HL-60 (cell line): ENCODE measurements around the gene DTNBP1.

ENCODE experiments used
- DNase-seq, 2 experiments: peaks; one replicate each; pipeline ENCODE4 v3.0.0-alpha.2; 2010 to 2020; ENCODE audit warnings: low read depth in 1 of 2, low spot score in 1 of 2
- H3K27ac ChIP-seq: fragments of 250-450 bp; sonication (Bioruptor Pico); replicated peaks from 2 replicates; pipeline ENCODE4 v1.5.1; 2020; ENCODE audit warnings: mild to moderate bottlenecking, moderate library complexity
- H3K27me3 ChIP-seq: fragments of 250-450 bp; sonication (Bioruptor Pico); 2 replicates; pipeline ENCODE4 v1.5.1; 2021; ENCODE audit warnings: mild to moderate bottlenecking, moderate library complexity; ENCODE audit not compliant: insufficient read depth, poor library complexity, severe bottlenecking
- H3K4me3 ChIP-seq: replicated peaks from 2 replicates; pipeline ENCODE4 v1.5.1; 2011; ENCODE audit warnings: mild to moderate bottlenecking, control low read depth, low read length; ENCODE audit not compliant: insufficient read depth
- CTCF ChIP-seq: IDR thresholded peaks from one replicate; pipeline ENCODE4 v1.5.1; 2011; ENCODE audit warnings: low read length, control low read depth, inconsistent platforms; ENCODE audit not compliant: insufficient read depth
- GABPA ChIP-seq: IDR thresholded peaks from 2 replicates; pipeline ENCODE4 v1.6.1; 2012; ENCODE audit warnings: low read depth
- POLR2AphosphoS5 ChIP-seq: IDR thresholded peaks from 2 replicates; pipeline ENCODE4 v1.6.1; 2012; ENCODE audit warnings: low read depth
- SPI1 ChIP-seq: IDR thresholded peaks from 2 replicates; pipeline ENCODE4 v1.6.1; 2012; ENCODE audit warnings: low read depth, mild to moderate bottlenecking, borderline replicate concordance
- TF ChIP-seq, protein P1 (sequence below): IDR thresholded peaks from 2 replicates; pipeline ENCODE4 v1.6.1; 2012; ENCODE audit warnings: low read depth; ENCODE audit not compliant: insufficient replicate concordance

The DTNBP1 gene

GRCh38 chr6:15524861-15525401, 137.9 kb downstream of the DTNBP1 start:
- H3K27ac ChIP-seq: no peak overlapping the region
- no peaks in the 10 kb centered on the region for H3K27me3 ChIP-seq
- H3K4me3 ChIP-seq: no peak overlapping the region
- TF ChIP-seq, protein P1, sequence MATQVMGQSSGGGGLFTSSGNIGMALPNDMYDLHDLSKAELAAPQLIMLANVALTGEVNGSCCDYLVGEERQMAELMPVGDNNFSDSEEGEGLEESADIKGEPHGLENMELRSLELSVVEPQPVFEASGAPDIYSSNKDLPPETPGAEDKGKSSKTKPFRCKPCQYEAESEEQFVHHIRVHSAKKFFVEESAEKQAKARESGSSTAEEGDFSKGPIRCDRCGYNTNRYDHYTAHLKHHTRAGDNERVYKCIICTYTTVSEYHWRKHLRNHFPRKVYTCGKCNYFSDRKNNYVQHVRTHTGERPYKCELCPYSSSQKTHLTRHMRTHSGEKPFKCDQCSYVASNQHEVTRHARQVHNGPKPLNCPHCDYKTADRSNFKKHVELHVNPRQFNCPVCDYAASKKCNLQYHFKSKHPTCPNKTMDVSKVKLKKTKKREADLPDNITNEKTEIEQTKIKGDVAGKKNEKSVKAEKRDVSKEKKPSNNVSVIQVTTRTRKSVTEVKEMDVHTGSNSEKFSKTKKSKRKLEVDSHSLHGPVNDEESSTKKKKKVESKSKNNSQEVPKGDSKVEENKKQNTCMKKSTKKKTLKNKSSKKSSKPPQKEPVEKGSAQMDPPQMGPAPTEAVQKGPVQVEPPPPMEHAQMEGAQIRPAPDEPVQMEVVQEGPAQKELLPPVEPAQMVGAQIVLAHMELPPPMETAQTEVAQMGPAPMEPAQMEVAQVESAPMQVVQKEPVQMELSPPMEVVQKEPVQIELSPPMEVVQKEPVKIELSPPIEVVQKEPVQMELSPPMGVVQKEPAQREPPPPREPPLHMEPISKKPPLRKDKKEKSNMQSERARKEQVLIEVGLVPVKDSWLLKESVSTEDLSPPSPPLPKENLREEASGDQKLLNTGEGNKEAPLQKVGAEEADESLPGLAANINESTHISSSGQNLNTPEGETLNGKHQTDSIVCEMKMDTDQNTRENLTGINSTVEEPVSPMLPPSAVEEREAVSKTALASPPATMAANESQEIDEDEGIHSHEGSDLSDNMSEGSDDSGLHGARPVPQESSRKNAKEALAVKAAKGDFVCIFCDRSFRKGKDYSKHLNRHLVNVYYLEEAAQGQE: no peak
- TF ChIP-seq POLR2AphosphoS5: no peak
- TF ChIP-seq CTCF: no peak
- no peak for TF ChIP-seq GABPA
- TF ChIP-seq SPI1: no peak
- DNase-seq: no peak

- Histone ChIP-seq H3K4me3 (no peak overlapping the region), H3K27ac (no peak overlapping the region), H3K27me3 (no peaks in the 10 kb centered on the region)
- no peak for DNase-seq
- TF ChIP-seq GABPA (no peak), POLR2AphosphoS5 (no peak; the same call in 1 of the 2 replicates), SPI1 (no peak), CTCF (no peak)
- TF ChIP-seq, protein P1: no peak
These were observed 138.9 kb downstream of the DTNBP1 start for GRCh38 chr6:15523679-15524630.

DNA sequence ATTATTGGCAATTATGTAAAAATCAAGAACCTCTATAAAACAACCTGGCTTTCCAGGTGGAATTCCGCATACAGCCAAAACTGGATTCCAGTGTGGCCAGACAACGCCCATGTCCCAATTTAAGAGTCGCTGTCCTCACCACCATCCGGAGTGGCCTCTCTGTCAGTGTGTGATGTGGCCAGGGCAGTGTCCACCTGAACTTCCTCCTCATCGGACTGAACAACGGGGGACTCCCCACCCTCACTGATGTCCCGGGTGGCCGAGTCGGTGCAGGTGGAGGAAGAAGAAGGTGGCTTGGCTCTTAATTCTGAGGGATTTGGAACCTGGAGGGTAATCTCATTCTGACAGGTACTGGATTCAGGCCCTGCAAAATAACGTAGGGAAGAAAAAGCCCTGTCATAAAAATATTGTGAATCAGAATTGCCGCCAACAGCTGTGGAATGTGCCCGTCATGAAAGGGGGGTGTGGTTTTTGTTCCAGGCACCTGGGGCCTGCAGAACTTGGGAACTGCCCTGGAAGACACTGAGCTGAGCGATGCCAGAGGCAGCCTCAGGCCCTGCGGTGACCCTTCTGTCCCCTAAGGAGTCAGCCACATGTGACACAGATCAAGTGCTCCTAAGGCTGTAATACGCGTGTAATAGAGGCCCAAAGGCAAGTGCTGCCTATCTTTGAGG, 139.8 kb downstream of the DTNBP1 start:
- Histone ChIP-seq H3K27ac (peak overlapping the region; percentile 70), H3K4me3 (no peak overlapping the region), H3K27me3 (no peaks in the 10 kb centered on the region)
- DNase-seq: no peak
- TF ChIP-seq, protein P1: no peak
- TF ChIP-seq CTCF: no peak
- no peak for TF ChIP-seq GABPA
- TF ChIP-seq SPI1: no peak
- TF ChIP-seq POLR2AphosphoS5: 0 out of 2 replicates have a peak, but pooled peaks have one; percentile 27
